Epidermal melanocyte (primary cell): Measurements from ENCODE around the gene GNLY.

Source experiments
- DNase-seq: peaks from one replicate; pipeline ENCODE4 v3.0.0; 2011; ENCODE audit warnings: low spot score; ENCODE audit not compliant: insufficient read length

GNLY gene

GRCh38 chr2:85681776-85682175 is 12.4 kb upstream of the GNLY start:
- no peak for DNase-seq

- DNase-seq, result no peak
These were observed 11.8 kb upstream of the GNLY start for GRCh38 chr2:85682378-85682777.

DNA sequence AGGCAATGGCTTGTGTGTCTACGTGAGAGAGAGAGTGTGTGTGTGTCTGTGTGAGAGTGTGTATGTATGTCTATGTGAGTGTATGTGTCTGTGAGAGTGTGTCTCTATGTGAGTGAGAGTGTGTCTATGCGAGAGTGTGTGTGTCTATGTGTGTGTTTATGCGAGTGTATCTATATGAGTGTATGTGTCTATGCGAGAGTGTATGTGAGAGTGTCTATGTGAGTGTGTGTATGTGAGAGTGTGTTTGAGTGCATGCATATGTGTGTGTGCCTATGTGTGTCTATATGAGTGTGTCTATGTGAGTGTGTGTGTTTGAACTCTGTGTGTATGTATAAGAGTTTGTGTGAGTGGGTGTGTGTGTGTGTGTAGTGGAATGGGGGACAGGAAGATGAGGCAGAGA is 9.8 kb upstream of the GNLY start:
- DNase-seq, result no peak

DNA sequence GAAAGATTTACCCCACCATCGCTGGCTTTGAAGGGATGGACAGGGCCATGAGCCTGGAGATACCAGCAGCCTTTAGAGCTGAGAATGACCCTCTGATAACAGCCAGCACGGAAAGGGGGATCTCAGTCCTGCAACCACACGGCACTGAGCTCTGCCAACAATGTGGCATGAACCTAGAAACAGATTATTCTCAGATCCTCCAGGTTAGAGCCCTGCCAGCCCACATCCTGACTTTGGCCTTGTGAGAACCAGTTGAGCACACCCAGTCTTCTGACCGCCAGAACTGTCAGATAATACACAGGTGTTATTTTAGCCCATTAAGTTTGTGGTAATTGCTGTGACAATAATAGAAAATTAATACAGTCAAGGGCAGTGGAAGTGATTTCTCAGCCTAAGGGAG is 9.4 kb upstream of the GNLY start:
- DNase-seq, result no peak

DNA sequence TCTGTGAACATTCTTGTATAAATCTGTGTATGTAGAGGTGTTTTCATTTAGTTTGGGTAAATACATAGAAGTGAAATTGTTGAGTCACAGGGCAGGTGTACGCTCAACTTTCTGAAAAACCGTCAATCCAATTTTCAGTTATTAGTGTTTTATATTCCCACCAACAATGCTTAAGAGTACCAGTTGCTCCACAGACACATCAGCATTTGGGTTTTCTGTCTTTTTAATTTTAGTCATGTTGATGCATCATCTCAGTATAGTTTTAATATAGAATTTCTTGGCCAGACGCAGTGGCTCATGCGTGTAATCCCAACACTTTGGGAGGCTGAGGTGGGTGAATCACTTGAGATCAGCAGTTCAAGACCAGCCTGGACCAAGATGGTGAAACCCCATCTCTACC is 3.2 kb upstream of the GNLY start:
- DNase-seq, result no peak

DNA sequence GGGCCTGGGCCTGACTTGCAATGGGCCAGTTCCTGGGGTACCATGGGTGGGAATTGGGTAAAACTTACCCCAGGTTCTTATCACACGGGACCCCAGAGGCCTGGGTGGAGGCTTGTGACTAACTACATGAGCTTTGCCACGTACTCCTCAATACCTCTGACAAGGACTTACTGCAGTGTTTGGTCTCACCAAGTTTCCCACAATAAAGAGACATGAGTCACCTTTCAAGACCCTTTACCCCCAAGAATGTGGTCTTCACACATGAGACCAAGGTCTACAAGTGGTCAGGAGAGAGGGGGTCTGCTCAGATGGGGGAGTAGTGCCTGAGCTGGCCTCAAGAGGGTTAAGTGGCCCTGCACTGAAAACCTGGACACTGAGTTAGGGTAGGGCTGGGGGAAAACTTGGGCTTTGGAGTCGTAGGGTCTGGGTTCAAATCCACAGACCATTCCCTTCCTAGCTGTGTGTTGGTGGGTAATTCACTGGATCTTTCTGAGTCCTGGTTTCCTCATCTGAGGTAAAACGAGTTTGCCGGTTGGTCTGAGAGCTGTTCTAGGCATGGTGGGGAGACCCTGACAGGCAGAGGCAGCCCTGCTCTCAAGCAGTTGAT is 2.0 kb upstream of the GNLY start:
- no peak for DNase-seq

- DNase-seq, result no peak
These were observed 963 bp downstream of the GNLY start for GRCh38 chr2:85695121-85695520.

GRCh38 chr2:85695691-85696668 is 1.8 kb downstream of the GNLY start:
- DNase-seq, result no peak

GRCh38 chr2:85697096-85697495 is 2.9 kb downstream of the GNLY start:
- no peak for DNase-seq

DNA sequence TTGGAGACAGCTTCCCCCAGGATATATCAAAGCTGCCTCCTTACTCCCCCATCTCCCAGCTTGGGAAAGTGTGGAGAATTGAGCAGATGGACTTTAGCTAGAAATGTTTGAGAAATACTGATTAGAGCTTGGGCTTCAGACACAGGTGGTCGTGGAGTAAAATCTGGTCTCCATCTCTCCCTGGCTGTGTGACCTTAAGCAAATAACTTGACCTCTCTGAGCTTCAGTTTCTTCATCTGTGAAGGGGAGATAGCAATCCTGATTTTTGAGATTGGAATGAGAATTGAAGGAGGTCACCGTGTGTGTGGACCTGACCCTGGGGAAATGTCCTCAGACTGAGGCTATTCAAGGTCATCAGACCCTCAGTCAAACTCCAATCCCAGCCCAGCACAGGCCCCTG is 3.6 kb downstream of the GNLY start:
- DNase-seq, result no peak

- no peak for DNase-seq
These were observed 4.2 kb downstream of the GNLY start for GRCh38 chr2:85698184-85698879.

DNA sequence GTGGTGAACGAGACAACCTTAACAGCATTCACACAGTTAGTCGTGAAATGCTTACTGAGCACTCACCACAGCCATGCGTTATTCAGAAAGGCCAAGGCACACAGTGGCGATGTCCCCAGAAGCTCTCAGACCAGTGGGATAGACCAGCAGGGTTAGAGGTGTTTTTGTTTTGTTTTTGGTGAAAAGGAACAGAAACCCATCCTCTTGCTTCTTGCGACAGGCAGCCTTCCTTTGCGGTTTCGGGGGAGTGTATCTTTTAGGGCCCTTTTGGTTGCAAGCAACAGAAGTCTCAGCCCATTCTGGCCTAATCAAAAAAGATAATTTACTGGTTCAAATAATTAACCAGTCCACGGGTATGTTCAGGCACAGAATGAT is 4.7 kb downstream of the GNLY start:
- DNase-seq, result no peak

DNA sequence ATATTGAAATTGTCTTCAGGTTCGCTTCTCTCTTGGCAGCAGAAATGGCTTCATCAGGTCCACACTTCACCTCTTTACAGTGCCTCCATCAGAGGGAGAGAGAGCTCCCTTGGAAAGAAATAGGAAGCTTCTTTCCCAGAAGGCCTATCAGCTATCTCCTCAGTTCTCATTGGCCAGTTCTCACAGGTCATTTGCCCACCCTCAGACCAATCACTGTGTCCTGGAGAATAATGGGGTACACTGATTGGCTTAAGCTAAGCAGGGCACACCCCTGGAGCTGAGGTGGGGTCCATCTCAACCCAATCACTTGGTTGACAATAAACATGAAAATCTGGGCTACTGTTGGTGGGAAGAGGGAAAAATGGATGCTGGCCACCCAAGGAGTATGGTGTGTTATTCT is 5.2 kb downstream of the GNLY start:
- DNase-seq, result no peak

DNA sequence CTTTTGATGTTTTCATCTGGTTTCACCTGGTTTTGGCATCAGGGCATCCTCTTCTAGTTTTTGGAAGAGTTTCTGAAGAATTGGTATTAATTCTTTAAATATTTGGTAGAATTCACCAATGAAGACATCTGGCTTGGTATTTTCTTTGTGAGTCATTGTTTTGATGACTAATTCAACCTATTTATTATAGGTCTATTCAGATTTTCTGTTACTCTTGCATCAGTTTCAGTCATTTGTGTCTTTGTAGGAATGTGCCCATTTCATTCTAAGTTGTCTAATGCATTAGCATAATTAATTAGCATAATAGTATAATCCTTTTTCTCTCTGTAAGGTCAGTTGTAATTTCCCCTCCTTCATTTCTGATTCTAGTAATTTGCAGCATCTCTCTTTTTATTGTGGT is 8.0 kb downstream of the GNLY start:
- no peak for DNase-seq

DNA sequence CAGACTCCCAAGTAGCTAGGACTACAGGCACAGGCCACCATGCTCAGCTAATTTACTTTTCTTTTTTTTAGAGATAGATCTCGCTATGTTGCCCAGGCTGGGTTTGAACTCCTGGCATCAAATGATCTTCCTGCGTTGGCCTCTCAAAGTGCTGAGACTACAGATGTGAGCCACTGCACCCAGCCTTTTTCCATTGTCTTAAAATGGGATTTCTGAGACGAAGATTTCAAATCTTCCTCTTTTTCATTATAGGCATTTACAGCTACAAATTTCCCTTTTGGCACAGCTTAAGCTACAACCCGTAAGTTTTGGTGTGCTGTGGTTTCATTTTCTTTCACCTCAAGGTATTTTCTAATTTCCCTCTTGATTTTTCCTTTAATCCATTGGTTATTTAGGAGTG is 8.6 kb downstream of the GNLY start:
- DNase-seq, result no peak

- DNase-seq, result no peak
These were observed 9.2 kb downstream of the GNLY start for GRCh38 chr2:85703329-85703728.

DNA sequence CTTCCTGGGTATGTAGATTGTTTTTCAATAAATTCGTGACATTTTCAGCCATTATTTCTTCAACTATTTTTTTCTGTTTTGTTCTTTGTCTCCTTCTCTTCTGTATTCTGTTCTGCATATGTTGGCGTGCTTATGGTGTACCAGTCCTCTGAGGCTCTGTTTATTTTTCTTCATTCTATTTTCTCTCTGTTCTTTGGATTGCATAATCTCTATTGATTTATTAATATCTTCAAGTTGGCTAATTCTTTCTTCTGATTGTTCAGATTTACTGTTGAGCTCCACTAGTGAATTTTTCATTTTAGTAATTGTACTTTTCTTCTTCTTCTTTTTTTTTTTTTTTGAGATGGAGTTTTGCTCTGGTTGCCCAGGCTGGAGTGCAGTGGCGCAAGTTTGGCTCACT is 9.9 kb downstream of the GNLY start:
- DNase-seq, result no peak

GRCh38 chr2:85704800-85705679 is 10.9 kb downstream of the GNLY start:
- no peak for DNase-seq

DNA sequence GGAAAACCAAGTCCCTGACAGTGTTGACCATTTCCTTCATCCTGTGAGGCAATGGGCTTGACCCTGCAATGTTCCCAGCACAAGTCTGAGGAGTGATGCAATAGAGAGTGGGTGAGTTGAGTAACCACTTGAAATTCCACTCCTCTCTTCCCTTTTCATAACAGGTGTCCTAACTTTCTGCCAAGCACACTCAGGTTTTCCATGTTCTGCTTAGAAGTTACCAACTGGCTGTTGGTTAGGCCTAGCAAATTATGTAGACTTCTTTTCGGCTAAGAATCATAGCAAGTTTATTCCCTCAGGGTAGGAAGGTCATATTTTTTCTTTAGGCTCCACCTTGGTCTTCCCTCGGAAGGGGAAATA is 11.5 kb downstream of the GNLY start:
- no peak for DNase-seq

GRCh38 chr2:85706063-85706462 is 11.9 kb downstream of the GNLY start:
- no peak for DNase-seq

DNA sequence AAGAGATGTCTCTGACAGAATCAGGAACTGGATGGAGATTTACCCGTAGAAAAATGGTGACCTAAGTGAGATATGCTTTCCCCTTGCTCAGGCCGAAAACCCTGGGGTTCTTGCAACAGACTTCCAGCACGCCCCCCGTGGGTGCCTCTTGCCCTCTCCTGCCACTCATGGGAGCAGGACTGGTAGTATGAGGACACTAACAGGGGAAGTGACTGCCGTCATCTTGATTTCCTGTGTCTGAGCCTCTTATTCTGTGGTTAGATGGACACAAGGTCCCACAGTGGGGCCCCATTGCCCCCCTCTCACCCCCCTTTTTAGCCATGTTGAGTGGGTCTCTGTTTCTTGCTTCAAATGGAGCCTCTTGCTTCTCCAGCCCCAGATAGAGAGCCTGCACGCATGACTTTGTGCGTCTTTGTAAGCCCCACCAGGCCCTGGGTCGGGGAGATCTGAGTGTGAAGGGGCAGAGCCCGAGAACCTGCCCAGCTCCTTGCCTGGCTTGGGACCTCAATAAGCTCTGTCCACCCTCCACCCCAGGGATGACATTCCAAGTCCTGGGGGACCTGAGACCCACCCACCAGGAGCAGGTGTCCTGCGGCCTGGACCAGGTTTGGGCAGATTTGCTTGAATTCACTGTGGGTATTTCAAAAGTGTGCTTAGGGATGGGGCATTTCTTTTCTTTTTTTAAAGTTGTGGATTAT is 12.6 kb downstream of the GNLY start:
- no peak for DNase-seq
